ENCODE data around the gene NR4A1.

The NR4A1 gene

GRCh38 chr12:52020539-52021336 lies 30.5 kb upstream of the NR4A1 start:
- DNase-seq (ENCODE audit: low read depth) = peak; percentile 55
- peak; percentile 76 for TF ChIP-seq CTCF (IDR thresholded peaks at IDR 0.05; ENCODE audit: insufficient read depth, low read depth, low read length, missing control alignments)
- H3K4me3 ChIP-seq (ENCODE audit: low read depth, low read length) = no peak overlapping the region

- peak overlapping the region; percentile 48 for H3K4me3 ChIP-seq (ENCODE audit: low read depth, low read length)
- TF ChIP-seq CTCF (IDR thresholded peaks at IDR 0.05; ENCODE audit: insufficient read depth, low read depth, low read length, missing control alignments) = no peak
- no peak for DNase-seq (ENCODE audit: low read depth)
These were observed 28.4 kb upstream of the NR4A1 start for GRCh38 chr12:52022841-52023181.

GRCh38 chr12:52023182-52023975 lies 27.9 kb upstream of the NR4A1 start:
- DNase-seq (ENCODE audit: low read depth) = peak; percentile 87
- H3K4me3 ChIP-seq (ENCODE audit: low read depth, low read length) = peak overlapping the region; percentile 48
- TF ChIP-seq CTCF (IDR thresholded peaks at IDR 0.05; ENCODE audit: insufficient read depth, low read depth, low read length, missing control alignments) = peak; percentile 94

DNA sequence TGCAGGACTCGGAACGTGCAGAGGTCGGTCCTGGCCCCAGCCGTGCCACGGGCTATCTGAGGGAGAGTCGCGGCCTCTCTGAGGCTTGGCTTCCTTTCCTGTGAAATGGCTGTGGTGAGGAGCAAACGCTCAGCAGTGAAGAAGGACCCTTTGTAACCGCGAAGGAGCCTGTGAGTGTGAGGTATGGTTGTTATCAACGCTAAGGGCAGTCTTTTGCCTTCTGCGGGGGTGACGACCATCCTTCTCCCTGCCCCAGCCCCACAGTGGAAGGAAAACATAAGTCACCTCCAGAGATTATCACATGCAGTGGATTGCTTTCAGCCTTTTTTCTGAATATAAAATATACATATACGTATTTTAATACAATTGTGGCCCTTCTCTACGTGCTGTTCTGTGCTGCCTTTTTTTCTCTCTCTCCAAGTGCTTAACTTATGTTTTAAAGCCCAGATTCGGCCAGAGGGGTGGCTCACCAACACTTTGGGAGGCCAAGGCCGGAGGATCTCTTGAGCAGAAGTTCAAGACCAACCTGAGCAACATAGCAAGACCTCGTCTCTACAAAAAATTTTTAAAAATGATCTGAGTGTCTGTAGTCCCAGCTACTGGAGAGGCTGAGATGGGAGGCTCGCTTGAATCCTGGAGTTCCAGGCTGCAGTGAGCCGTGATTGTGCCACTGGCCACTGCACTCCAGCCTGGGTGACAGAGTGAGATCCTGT lies 27.1 kb upstream of the NR4A1 start:
- H3K4me3 ChIP-seq (ENCODE audit: low read depth, low read length) = peak overlapping the region; percentile 48; the same call in 1 of the 2 replicates
- DNase-seq (ENCODE audit: low read depth) = no peak
- no peak for TF ChIP-seq CTCF (IDR thresholded peaks at IDR 0.05; ENCODE audit: insufficient read depth, low read depth, low read length, missing control alignments)

GRCh38 chr12:52024845-52025230 lies 26.4 kb upstream of the NR4A1 start:
- no peak for TF ChIP-seq CTCF (IDR thresholded peaks at IDR 0.05; ENCODE audit: insufficient read depth, low read depth, low read length, missing control alignments)
- no peak for DNase-seq (ENCODE audit: low read depth)
- no peak overlapping the region for H3K4me3 ChIP-seq (ENCODE audit: low read depth, low read length)

DNA sequence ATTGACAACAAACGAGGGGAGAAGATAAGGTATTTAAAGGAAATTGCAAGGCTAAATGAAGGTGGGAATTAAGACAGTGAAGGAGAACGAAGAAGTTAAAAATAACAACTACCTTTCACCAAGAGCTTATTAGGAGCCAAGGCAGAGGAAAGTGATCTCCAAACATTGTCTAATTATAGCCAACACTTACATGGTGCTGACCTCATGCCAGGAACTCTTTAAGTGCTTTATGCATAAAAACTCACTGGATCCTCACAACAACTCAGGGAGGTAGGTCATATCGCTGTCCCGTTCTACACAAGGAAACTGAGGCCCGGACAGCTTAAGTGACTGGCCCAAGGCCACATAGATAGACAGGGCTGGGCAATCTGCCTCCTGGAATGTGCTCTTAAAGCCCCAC lies 25.0 kb upstream of the NR4A1 start:
- no peak overlapping the region for H3K4me3 ChIP-seq (ENCODE audit: low read depth, low read length)
- DNase-seq (ENCODE audit: low read depth) = no peak
- no peak for TF ChIP-seq CTCF (IDR thresholded peaks at IDR 0.05; ENCODE audit: insufficient read depth, low read depth, low read length, missing control alignments)
